Inflammatory macrophage (primary cell): Measurements from ENCODE around the gene RACGAP1.
"Not testable (repeated sequence)": the region's sequence is repeated elsewhere in the genome, so short reads cannot be mapped to it uniquely, and the experiment has no call there.

Experiments
- DNase-seq, 2 donors: peaks; one replicate each; pipeline ENCODE4 v3.0.0-alpha.2; 2020 to 2022

RACGAP1 gene

GRCh38 chr12:50024805-50025186 lies 498 bp downstream of the RACGAP1 start:
- DNase-seq = no peak

- no peak for DNase-seq
Measured at GRCh38 chr12:50024227-50024626, 1.1 kb downstream of the RACGAP1 start.

GRCh38 chr12:50022903-50023302 lies 2.4 kb downstream of the RACGAP1 start:
- DNase-seq = no peak

- no peak for DNase-seq
Measured at GRCh38 chr12:50021031-50021430, 4.3 kb downstream of the RACGAP1 start.

GRCh38 chr12:50019524-50019923 lies 5.8 kb downstream of the RACGAP1 start:
- no peak for DNase-seq

- DNase-seq = no peak
Measured at GRCh38 chr12:50018968-50019367, 6.3 kb downstream of the RACGAP1 start.

- DNase-seq = no peak
Measured at GRCh38 chr12:50018154-50018553, 7.1 kb downstream of the RACGAP1 start.

GRCh38 chr12:50017641-50018040 lies 7.7 kb downstream of the RACGAP1 start:
- DNase-seq = peak in 1 of 2 donors; percentile 64

GRCh38 chr12:50016501-50017475 lies 8.5 kb downstream of the RACGAP1 start:
- DNase-seq = peak; percentile 55 to 75

- DNase-seq = no peak
Measured at GRCh38 chr12:50014342-50014741, 11.0 kb downstream of the RACGAP1 start.

GRCh38 chr12:50013361-50014147 lies 11.7 kb downstream of the RACGAP1 start:
- no peak for DNase-seq

GRCh38 chr12:50006754-50007442 lies 18.4 kb downstream of the RACGAP1 start:
- DNase-seq = no peak

- no peak for DNase-seq
Measured at GRCh38 chr12:50006280-50006679, 19.0 kb downstream of the RACGAP1 start.

GRCh38 chr12:50005175-50005574 lies 20.1 kb downstream of the RACGAP1 start:
- no peak for DNase-seq

GRCh38 chr12:50004696-50005095 lies 20.6 kb downstream of the RACGAP1 start:
- DNase-seq = no peak

GRCh38 chr12:50003595-50003994 lies 21.7 kb downstream of the RACGAP1 start:
- DNase-seq = no peak

- DNase-seq = no peak
Measured at GRCh38 chr12:49998453-49998852, 26.8 kb downstream of the RACGAP1 start.

- peak; percentile 32 to 79 for DNase-seq
Measured at GRCh38 chr12:49990273-49990672, 35.0 kb downstream of the RACGAP1 start.

GRCh38 chr12:49989400-49989799 lies 35.9 kb downstream of the RACGAP1 start:
- not testable (repeated sequence) for DNase-seq

GRCh38 chr12:49987625-49988303 lies 37.5 kb downstream of the RACGAP1 start:
- peak; percentile 75 to 80 for DNase-seq

- peak; percentile 74 to 83 for DNase-seq
Measured at GRCh38 chr12:49986476-49986875, 38.8 kb downstream of the RACGAP1 start.

- no peak for DNase-seq
Measured at GRCh38 chr12:49985981-49986380, 39.3 kb downstream of the RACGAP1 start.
